NCI-H2107 (cell line): ENCODE measurements around the gene COX11.

Experiments used
- DNase-seq: peaks from one replicate; lab custom pipeline; 2025; lab: John Stamatoyannopoulos, UW

Gene COX11

GRCh38 chr17:54967621-54968261 lies 713 bp downstream of the COX11 start:
- no peak for DNase-seq

- DNase-seq: no peak
These were observed 11.7 kb downstream of the COX11 start for GRCh38 chr17:54956791-54957190.

GRCh38 chr17:54951286-54951685 lies 17.2 kb downstream of the COX11 start:
- DNase-seq: no peak

GRCh38 chr17:54950116-54950515 lies 18.3 kb downstream of the COX11 start:
- no peak for DNase-seq

- no peak for DNase-seq
These were observed 20.1 kb downstream of the COX11 start for GRCh38 chr17:54948380-54948779.

GRCh38 chr17:54947396-54947795 lies 21.1 kb downstream of the COX11 start:
- DNase-seq: no peak

GRCh38 chr17:54945671-54946070 lies 22.8 kb downstream of the COX11 start:
- DNase-seq: no peak

GRCh38 chr17:54945231-54945630 lies 23.2 kb downstream of the COX11 start:
- DNase-seq: no peak

- no peak for DNase-seq
These were observed 23.7 kb downstream of the COX11 start for GRCh38 chr17:54944796-54945195.

- no peak for DNase-seq
These were observed 27.2 kb downstream of the COX11 start for GRCh38 chr17:54941285-54941684.

GRCh38 chr17:54937426-54937825 lies 31.0 kb downstream of the COX11 start:
- no peak for DNase-seq

GRCh38 chr17:54937018-54937417 lies 31.4 kb downstream of the COX11 start:
- DNase-seq: no peak

- DNase-seq: no peak
These were observed 33.0 kb downstream of the COX11 start for GRCh38 chr17:54935471-54935870.

GRCh38 chr17:54933921-54934320 lies 34.5 kb downstream of the COX11 start:
- no peak for DNase-seq

GRCh38 chr17:54932711-54933110 lies 35.7 kb downstream of the COX11 start:
- no peak for DNase-seq

- DNase-seq: no peak
These were observed 40.9 kb downstream of the COX11 start for GRCh38 chr17:54927525-54927924.

- no peak for DNase-seq
These were observed 44.0 kb downstream of the COX11 start for GRCh38 chr17:54924405-54924804.

- no peak for DNase-seq
These were observed 47.6 kb downstream of the COX11 start for GRCh38 chr17:54920819-54921218.

- DNase-seq: no peak
These were observed 49.0 kb downstream of the COX11 start for GRCh38 chr17:54919425-54919824.

- DNase-seq: no peak
These were observed 51.7 kb downstream of the COX11 start for GRCh38 chr17:54916721-54917120.
